SU-DHL-6 (cell line): ENCODE data around the gene PIGZ.

ENCODE experiments used
- H2AFZ ChIP-seq: fragments of 200-600 bp; sonication (generic); 2 replicates; pipeline ENCODE4 v1.6.1; 2014; ENCODE audit warnings: low read depth, mild to moderate bottlenecking, moderate library complexity, mixed read lengths, antibody characterized with exemption, low read length; ENCODE audit not compliant: severe bottlenecking
- H3F3A ChIP-seq: fragments of 200-600 bp; shearing (Covaris generic); 2 replicates; pipeline ENCODE4 v1.6.0; 2016; ENCODE audit warnings: antibody characterized with exemption, mild to moderate bottlenecking; ENCODE audit not compliant: insufficient read depth
- H3K27ac ChIP-seq: fragments of 200-600 bp; sonication (generic); 2 replicates; pipeline ENCODE4 v1.5.1; 2016; ENCODE audit warnings: low read depth, mild to moderate bottlenecking, low read length, moderate library complexity, mixed read lengths
- H3K27me3 ChIP-seq: fragments of 200-600 bp; sonication (generic), shearing (Covaris generic); 2 replicates; pipeline ENCODE4 v1.6.0; 2014; ENCODE audit warnings: mild to moderate bottlenecking, low read length
- H3K36me3 ChIP-seq: fragments of 200-600 bp; sonication (generic); 2 replicates; pipeline ENCODE4 v1.6.1; 2014; ENCODE audit warnings: mild to moderate bottlenecking, low read length, mixed read lengths
- H3K4me2 ChIP-seq: fragments of 300-600, 200-600 bp; shearing (Covaris generic), sonication (generic); 2 replicates; pipeline ENCODE4 v1.6.0; 2014; ENCODE audit warnings: low read length, low read depth, mild to moderate bottlenecking; ENCODE audit not compliant: poor library complexity, severe bottlenecking
- H3K4me3 ChIP-seq: fragments of 200-600 bp; sonication (generic); 2 replicates; pipeline ENCODE4 v1.5.1; 2014; ENCODE audit warnings: antibody characterized with exemption, low read length, mild to moderate bottlenecking, mixed read lengths; ENCODE audit not compliant: insufficient read depth, poor library complexity, severe bottlenecking
- H3K79me2 ChIP-seq: fragments of 200-600 bp; sonication (generic); 2 replicates; pipeline ENCODE4 v1.6.1; 2014; ENCODE audit warnings: mild to moderate bottlenecking, low read length, moderate library complexity; ENCODE audit not compliant: insufficient read depth
- H3K9ac ChIP-seq: fragments of 200-600 bp; sonication (generic); 2 replicates; pipeline ENCODE4 v1.7.0; 2014; ENCODE audit warnings: mild to moderate bottlenecking, low read length
- H3K9me2 ChIP-seq: fragments of 200-600 bp; sonication (generic); replicated peaks from 2 replicates; pipeline ENCODE4 v1.6.1; 2014; ENCODE audit warnings: low read length; ENCODE audit not compliant: insufficient read depth
- H3K9me3 ChIP-seq: fragments of 200-600 bp; sonication (generic); 2 replicates; pipeline ENCODE4 v1.6.1; 2014; ENCODE audit warnings: low read length, mixed read lengths; ENCODE audit not compliant: insufficient read depth
- H4K20me1 ChIP-seq: fragments of 200-600 bp; sonication (generic); 2 replicates; pipeline ENCODE4 v1.6.1; 2014; ENCODE audit warnings: low read depth, mild to moderate bottlenecking, antibody characterized with exemption, low read length, moderate library complexity, mixed read lengths
- EZH2phosphoT487 ChIP-seq: fragments of 200-600 bp; sonication (generic), shearing (Covaris generic); conservative IDR thresholded peaks from 2 replicates; pipeline ENCODE4 v1.6.1; 2018; ENCODE audit warnings: mild to moderate bottlenecking, antibody characterized with exemption, low read length, moderate library complexity, mixed read lengths
- TF ChIP-seq, protein P1 (sequence below): fragments of 200-600 bp; sonication (generic); IDR thresholded peaks from one replicate; pipeline ENCODE4 v1.5.1; 2017; ENCODE audit warnings: antibody characterized with exemption, mild to moderate bottlenecking, low read length, moderate library complexity; ENCODE audit not compliant: insufficient read depth, poor library complexity, severe bottlenecking

The PIGZ gene

GRCh38 chr3:197000211-197000610, 31.6 kb upstream of the PIGZ start:
- no peak overlapping the region for H3K4me2 ChIP-seq

DNA sequence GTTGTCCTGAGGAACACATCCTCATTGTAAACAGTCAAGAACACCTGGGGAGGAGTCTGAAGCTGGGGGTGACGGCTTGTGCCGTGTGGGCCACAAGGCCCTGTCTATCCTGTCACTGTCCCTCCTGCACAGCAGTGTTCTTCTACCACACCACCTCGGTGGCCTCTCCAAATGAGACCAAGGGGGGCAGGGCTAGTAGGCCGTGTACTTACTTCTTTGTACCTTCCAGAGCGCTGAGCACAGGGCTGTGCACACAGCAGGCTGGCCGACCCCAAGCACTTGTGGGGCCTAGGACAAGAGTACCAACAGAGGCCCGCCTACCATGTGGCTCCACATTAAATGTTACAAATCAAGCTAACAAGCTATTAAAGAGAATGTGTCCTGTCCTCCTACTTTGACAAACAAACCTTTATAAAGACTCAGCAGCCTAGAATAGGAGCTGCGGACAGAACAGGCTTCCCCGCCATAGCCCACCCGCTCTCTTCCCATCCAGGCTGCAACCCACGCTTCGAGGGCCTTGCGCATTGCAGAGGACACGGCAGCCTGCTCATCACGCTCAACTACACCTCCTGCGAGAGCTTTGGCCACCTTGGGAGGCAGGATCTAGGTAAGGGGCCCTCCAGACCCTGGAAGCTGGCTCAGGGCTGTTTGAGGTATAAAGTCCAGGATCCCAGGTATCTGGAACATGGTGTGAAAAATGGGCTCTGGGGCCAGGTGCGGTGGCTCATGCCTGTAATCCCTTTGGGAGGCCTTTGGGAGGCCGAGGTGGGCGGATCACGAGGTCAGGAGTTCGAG, 30.5 kb upstream of the PIGZ start:
- Histone ChIP-seq H3F3A (no peaks in the 10 kb centered on the region), H3K4me2 (no peak overlapping the region), H3K9ac (no peak overlapping the region), H3K27me3 (no peaks in the 10 kb centered on the region), H4K20me1 (no peaks in the 10 kb centered on the region), H2AFZ (no peak overlapping the region), H3K9me2 (no peaks in the 10 kb centered on the region), H3K36me3 (no peaks in the 10 kb centered on the region), H3K27ac (no peak overlapping the region), H3K4me3 (no peak overlapping the region), H3K79me2 (no peaks in the 10 kb centered on the region), H3K9me3 (no peaks in the 10 kb centered on the region)
- TF ChIP-seq, protein P1, sequence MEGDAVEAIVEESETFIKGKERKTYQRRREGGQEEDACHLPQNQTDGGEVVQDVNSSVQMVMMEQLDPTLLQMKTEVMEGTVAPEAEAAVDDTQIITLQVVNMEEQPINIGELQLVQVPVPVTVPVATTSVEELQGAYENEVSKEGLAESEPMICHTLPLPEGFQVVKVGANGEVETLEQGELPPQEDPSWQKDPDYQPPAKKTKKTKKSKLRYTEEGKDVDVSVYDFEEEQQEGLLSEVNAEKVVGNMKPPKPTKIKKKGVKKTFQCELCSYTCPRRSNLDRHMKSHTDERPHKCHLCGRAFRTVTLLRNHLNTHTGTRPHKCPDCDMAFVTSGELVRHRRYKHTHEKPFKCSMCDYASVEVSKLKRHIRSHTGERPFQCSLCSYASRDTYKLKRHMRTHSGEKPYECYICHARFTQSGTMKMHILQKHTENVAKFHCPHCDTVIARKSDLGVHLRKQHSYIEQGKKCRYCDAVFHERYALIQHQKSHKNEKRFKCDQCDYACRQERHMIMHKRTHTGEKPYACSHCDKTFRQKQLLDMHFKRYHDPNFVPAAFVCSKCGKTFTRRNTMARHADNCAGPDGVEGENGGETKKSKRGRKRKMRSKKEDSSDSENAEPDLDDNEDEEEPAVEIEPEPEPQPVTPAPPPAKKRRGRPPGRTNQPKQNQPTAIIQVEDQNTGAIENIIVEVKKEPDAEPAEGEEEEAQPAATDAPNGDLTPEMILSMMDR: no peak
- TF ChIP-seq EZH2phosphoT487: no peak

More at GRCh38 chr3:197000211-197000610, 31.6 kb upstream of the PIGZ start:
- TF ChIP-seq, protein P1: no peak
- no peak for TF ChIP-seq EZH2phosphoT487
- Histone ChIP-seq H3K9me3 (no peaks in the 10 kb centered on the region), H3K27ac (no peak overlapping the region), H3F3A (no peaks in the 10 kb centered on the region), H2AFZ (no peak overlapping the region), H3K79me2 (no peaks in the 10 kb centered on the region), H3K9ac (no peak overlapping the region), H3K36me3 (no peaks in the 10 kb centered on the region), H3K4me3 (no peak overlapping the region), H4K20me1 (no peaks in the 10 kb centered on the region), H3K9me2 (no peaks in the 10 kb centered on the region), H3K27me3 (no peaks in the 10 kb centered on the region)

DNA sequence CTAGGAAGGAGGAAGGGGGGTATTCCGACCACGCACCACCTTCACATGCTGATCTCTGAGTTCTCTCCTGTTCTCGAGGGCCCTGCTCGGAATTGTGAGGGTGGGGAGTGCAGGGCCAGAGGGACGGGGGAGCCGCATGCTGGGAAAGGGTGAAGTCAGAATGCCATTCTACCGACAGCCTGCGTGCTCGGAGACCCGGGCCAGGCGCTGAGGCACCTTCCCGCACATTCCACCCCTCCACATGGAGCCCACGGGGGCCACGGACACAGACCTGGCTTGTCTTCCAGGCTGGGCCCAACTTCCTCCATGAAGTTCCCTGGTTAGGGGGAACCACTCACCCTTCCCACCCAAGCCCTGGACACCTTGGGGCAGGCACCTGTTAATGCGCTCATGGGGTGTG, 28.7 kb upstream of the PIGZ start:
- TF ChIP-seq EZH2phosphoT487: no peak
- TF ChIP-seq, protein P1: no peak
- Histone ChIP-seq H3K27ac (no peak overlapping the region), H3K9ac (no peak overlapping the region)

More for the DNA sequence above, 28.7 kb upstream of the PIGZ start:
- no peaks in the 10 kb centered on the region for H3K27me3 ChIP-seq
- H3K36me3 ChIP-seq: no peaks in the 10 kb centered on the region
- H3K4me2 ChIP-seq: no peak overlapping the region
- no peaks in the 10 kb centered on the region for H3F3A ChIP-seq
- no peaks in the 10 kb centered on the region for H3K9me2 ChIP-seq
- no peaks in the 10 kb centered on the region for H3K9me3 ChIP-seq
- no peaks in the 10 kb centered on the region for H4K20me1 ChIP-seq
- H2AFZ ChIP-seq: no peak overlapping the region
- no peak overlapping the region for H3K4me3 ChIP-seq
- H3K79me2 ChIP-seq: no peaks in the 10 kb centered on the region
